ENCODE measurements around the gene NOC2L.

The NOC2L gene

DNA sequence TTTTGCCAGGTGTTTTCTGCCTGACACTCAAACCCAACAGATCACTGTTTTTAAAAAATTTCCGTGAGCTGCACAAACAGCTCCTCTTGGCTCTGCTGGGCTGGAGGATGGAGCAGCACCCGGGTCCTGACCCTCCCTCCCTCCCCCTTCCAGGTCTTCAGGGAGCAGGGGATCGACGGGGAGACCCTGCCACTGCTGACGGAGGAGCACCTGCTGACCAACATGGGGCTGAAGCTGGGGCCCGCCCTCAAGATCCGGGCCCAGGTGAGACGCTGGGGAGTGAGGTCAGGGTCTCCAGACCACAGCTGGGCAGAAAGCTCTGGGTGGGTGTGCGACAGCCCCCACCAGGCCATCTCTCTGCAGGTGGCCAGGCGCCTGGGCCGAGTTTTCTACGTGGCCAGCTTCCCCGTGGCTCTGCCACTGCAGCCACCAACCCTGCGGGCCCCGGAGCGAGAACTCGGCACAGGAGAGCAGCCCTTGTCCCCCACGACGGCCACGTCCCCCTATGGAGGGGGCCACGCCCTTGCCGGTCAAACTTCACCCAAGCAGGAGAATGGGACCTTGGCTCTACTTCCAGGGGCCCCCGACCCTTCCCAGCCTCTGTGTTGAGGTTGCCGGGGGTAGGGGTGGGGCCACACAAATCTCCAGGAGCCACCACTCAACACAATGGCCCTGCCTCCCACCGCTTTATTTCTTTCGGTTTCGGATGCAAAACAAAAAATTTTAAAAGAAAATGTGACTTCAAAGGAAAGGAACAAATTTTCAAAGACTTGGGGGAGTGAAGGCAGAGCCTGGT is 15.3 kb downstream of the NOC2L start:
- in situ Hi-C loops (cut with MboI; ENCODE audit: low sequenced_read_pairs), result no loop called here

DNA sequence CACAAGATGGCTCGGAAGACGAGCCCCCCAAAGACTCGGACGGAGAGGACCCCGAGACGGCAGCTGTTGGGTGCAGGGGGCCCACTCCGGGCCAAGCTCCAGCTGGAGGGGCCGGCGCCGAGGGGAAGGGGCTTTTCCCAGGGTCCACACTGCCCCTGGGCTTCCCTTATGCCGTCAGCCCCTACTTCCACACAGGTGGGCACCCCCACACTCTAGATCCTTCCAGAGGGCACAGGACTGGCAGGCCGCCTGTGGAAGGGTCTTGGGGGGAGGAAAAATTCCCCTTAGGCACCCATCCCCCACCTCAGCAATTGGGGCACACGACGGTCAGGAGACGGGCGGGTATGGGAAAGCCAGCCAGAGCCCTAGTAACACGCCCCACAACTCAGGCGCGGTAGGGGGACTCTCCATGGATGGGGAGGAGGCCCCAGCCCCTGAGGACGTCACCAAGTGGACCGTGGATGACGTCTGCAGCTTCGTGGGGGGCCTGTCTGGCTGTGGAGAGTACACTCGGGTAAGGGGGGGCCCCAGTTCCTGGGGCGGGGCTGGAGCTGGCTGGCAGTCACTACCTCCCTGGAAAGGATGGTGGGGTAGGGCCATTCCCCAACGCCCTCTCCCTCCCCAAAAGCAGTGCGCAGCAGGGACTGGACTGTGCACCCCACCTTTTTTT is 16.1 kb downstream of the NOC2L start:
- in situ Hi-C loops (cut with MboI; ENCODE audit: low sequenced_read_pairs), result no loop called here

DNA sequence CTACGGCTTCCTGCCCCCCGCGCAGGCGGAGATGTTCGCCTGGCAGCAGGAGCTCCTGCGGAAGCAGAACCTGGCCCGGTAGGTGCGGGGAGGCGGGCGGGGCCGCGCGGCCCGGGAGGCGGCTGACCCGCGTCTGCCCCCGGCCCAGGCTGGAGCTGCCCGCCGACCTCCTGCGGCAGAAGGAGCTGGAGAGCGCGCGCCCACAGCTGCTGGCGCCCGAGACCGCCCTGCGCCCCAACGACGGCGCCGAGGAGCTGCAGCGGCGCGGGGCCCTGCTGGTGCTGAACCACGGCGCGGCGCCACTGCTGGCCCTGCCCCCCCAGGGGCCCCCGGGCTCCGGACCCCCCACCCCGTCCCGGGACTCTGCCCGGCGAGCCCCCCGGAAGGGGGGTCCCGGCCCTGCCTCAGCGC is 16.6 kb downstream of the NOC2L start:
- in situ Hi-C loops (cut with MboI; ENCODE audit: low sequenced_read_pairs), result no loop called here

DNA sequence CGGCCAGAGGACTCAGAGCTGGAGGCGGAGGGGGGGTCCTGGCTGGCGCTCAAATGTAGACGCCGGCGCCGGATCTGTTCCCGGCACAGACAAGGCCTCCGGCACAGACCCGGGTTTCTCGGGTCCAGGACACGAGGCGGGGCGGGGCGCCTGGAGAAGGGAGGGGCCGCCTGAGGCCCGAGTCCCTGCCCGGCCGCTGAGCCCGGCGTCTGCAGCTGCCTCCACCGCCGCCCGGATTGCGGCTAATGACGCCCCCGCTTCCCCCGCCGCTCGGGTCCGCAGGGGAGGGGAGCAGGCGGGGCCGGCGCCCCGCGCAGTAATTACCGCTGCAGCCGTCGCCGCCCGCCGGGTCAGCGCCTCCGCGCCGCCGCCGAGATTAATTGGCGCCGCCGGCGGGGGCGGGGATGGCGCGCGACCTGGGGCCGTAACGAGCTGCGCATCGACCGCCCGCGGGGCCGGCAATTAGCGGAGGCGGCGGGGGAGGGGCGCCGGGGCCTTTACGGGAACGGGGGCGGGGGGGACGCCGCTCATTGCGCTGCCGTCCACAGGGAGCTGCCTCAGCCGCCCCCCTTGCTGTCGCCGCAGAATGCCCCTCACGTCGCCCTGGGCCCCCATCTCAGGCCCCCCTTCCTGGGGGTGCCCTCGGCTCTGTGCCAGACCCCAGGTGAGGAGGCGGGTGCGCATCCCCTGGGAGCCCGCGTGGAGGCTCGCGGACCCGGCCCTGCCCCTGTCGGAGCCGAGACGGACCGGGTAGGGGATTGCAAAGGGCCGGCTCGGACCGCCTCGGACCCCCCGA is 17.3 kb downstream of the NOC2L start:
- in situ Hi-C loops (cut with MboI; ENCODE audit: low sequenced_read_pairs), result no loop called here

DNA sequence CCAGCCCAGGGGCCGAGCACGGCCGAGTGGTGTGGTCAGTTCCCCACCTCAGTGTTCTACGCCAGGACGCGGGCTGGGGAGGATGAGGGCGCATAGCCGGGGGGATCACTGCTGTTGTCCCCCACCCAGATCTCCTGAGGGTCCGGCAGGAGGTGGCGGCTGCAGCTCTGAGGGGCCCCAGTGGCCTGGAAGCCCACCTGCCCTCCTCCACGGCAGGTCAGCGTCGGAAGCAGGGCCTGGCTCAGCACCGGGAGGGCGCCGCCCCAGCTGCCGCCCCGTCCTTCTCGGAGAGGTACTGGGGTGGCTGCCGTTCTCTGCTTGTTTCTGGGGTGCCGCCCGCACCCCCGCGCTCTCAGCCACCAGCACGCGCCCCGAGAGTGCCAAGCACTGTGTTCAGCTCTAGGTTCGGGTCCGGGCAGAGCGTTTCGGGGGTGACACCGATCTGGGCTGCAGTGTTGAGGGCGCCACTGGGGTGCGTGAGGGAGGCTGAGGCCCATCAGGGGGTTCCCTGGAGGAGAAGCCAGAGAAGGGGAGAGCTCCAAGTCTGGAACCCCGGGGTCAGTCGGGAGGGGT is 18.0 kb downstream of the NOC2L start:
- in situ Hi-C loops (cut with MboI; ENCODE audit: low sequenced_read_pairs), result no loop called here

DNA sequence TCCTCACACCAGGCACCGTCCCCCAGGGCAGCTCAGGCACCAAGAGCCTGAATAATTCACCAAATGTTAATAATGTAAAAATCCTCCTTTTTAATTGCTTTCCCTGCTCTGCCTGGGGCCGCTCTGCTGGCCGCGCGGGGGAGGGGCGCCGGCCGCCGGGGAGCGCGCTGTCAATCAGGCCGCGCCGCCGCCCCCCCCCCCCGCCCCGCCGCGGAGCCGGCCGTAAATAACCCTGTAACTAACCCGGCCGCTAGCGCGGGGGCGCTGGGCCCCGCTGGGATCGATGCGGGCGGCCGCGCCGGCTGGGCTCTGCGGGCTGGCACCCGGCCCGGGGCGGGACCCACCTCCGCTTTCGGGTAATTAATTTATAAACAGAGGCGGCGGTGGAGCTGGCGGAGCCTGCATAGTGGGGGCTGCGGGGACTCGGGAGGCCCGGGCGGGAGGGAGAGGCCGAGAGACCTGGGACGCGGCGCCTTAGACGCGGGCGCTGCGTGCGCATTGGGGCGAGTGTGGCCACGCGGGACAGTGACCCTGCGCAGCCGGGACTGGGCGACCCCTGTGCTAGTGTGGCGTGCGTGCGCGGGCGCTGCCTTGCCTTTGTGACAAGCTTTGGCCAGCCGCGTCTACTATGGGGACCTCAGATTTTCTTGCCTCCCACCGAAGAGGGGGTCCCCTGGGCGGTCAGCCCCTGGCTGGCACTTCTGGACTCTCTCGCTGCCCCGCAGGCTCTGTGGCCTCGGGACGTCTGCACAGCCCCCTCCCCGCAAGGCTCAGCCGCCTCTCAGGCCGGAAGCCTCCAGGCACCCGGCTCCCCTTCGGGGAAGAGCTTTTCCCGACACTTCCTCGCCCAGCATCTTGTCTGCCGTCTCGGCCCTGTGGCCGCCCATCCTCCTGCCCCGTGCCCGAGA is 18.7 kb downstream of the NOC2L start:
- in situ Hi-C loops (cut with MboI; ENCODE audit: low sequenced_read_pairs), result no loop called here

DNA sequence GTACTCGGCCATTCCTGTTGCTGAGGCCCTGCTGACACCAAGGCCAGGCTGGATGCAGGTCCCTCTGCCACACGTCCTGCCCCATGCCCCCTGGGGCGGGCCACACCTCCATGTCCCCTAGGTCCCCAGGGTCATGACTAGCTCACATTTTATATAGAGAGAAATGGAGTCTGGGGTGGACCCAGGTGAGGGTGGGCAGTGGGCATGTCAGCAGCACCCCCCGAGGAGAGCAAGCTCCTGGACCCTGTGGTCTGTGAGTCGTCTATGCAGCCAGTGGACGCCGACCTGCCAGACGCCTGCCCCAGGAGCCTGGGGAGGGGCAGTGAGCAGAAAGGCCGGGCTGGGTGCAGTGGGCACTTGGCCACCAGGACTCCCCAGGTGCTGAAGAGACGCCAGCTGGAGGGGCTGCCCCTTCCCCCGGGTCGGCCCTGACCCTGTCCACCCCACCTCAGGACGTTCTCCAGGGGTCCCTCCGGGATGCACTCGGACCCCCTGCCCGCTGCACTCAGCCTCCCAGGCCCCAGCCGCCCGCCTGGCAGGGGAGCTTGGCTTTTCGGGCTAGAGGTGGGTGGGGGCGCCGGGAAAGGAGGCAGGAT is 19.4 kb downstream of the NOC2L start:
- in situ Hi-C loops (cut with MboI; ENCODE audit: low sequenced_read_pairs), result no loop called here

DNA sequence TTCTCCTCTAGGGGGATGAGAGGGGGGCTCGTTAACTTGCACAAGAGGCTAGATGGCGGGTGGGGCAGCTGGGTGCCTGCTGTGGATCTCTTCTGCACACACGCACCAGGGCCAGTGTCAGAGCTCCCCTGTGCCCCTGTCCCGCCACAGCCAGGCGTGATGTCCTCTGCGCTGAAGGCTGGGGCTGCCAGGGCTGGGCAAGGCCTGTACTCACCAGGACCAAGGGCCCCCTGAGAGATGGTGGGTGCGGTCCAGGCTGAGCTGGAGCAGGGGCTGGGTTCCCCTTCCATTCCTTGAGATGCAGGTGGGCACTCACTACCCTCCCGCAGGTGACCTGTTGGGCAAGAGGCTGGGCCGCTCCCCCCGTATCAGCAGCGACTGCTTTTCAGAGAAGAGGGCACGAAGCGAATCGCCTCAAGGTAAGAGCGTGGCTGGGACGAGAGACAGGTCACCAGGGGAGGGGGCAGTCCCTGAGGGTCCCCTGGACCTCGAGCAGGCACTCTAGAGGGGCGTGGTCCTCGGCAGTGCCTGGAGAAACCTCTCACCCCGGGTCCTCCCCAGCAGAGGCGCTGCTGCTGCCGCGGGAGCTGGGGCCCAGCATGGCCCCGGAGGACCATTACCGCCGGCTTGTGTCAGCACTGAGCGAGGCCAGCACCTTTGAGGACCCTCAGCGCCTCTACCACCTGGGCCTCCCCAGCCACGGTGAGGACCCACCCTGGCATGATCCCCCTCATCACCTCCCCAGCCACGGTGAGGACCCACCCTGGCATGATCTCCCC is 20.2 kb downstream of the NOC2L start:
- in situ Hi-C loops (cut with MboI; ENCODE audit: low sequenced_read_pairs), result no loop called here

DNA sequence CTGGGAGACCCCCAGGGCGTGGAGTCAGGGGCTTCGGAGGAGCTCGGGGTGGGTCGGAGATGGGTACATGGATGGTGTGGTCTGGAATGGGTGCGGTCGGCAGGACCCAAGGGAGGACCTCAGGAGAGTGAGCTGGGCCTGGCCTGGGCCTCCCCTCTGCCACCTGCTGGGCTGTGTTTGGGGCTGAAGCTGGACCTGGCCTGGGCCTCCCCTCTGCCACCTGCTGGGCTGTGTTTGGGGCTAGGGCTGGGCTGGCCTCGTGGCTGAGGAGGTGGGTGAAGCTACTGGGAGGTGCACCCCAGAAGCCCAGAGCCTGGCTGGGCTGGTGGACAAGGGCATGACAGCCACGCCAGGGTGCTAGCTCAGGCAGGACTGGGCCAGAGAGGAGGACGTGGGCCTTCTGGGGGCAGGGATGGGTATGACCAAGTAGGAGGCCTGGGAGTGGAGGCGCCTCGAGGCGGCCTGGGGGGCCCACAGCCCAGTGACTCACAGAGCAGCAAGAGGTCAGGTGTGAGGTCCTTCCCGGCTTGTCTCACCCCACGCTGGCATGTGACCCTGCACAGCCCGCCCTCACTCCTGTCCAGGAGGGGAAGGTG is 20.9 kb downstream of the NOC2L start:
- in situ Hi-C loops (cut with MboI; ENCODE audit: low sequenced_read_pairs), result no loop called here

DNA sequence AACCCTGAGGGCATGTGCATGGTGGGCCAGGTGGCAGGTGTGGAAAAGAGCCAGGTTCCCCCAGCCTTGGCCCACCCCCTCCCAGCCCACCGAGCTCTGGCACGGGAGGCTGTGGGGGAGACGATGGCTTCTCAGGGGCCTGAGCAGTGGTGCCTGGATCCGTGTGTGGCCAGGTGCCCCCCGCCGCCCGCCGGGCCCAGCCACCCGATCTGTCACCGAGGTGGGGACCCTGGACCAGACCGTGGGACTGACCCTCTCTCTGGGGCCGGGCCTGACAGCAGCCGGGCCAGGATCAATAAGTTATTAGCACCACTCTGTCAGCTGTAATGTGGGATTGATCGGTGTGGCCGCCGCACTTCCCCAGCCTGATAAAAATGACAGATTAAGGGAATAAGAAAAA is 21.5 kb downstream of the NOC2L start:
- in situ Hi-C loops (cut with MboI; ENCODE audit: low sequenced_read_pairs), result no loop called here

DNA sequence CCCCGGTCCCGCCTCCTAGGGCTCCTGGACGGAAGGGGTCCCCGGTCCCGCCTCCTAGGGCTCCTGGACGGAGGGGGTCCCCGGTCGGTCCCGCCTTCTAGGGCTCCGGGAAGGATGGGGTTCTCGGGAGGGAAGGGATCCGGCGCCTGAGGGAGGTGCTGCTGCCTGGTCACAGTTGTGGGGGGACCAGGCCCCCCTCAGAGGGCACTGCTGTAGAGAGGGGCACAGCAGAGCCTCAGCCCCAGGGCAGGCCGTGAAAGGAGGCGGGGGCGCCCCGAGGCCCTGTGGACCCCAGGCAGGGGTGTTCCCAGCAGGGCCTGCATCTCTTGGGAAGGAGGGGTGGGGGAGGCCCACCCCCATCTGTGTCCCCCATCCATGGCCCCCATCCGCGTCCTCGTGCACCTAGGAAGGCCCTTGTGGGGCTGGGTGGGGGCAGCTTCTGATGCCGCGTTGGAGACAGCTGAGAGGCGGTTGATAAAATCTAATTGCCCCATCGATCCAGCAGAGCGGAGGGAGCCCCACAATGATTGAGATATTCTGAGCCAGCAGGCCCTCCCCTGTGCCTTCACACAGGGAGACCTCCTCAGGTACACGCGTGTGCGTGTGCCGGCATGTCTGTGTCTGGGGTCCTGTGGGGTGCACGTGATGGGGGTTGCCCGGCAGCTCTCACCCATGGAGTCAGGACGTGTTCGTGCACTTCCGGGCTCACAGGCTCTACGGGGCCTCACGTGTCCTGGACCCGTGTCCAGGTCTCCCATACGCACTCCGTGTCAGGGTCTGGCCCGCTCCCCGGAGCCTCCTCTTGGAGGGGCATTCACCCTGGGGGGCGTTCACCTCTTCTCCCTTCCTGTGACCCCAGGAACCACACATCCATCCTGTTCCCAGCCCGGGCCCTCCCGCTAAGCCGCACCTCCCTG is 22.4 kb downstream of the NOC2L start:
- in situ Hi-C loops (cut with MboI; ENCODE audit: low sequenced_read_pairs), result no loop called here

DNA sequence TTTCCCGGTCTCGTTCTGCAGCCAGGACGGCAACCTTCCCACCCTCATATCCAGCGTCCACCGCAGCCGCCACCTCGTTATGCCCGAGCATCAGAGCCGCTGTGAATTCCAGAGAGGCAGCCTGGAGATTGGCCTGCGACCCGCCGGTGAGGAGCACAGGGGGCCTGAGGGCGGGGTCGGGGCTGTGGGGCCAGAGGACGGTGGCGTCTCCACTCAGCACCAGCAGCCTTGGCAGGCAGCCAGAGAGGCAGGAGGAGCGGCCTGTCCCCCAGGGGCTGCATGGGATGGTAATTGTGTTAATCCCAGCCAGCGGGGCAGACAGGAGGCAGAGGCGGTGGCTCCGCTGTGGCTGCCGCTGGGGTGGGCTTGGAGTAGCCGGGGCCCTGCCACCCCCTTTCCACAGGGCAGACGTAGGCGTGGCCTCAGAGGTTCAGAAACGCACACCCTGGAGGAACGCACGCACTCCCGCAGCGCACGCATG is 23.3 kb downstream of the NOC2L start:
- in situ Hi-C loops (cut with MboI; ENCODE audit: low sequenced_read_pairs), result no loop called here

DNA sequence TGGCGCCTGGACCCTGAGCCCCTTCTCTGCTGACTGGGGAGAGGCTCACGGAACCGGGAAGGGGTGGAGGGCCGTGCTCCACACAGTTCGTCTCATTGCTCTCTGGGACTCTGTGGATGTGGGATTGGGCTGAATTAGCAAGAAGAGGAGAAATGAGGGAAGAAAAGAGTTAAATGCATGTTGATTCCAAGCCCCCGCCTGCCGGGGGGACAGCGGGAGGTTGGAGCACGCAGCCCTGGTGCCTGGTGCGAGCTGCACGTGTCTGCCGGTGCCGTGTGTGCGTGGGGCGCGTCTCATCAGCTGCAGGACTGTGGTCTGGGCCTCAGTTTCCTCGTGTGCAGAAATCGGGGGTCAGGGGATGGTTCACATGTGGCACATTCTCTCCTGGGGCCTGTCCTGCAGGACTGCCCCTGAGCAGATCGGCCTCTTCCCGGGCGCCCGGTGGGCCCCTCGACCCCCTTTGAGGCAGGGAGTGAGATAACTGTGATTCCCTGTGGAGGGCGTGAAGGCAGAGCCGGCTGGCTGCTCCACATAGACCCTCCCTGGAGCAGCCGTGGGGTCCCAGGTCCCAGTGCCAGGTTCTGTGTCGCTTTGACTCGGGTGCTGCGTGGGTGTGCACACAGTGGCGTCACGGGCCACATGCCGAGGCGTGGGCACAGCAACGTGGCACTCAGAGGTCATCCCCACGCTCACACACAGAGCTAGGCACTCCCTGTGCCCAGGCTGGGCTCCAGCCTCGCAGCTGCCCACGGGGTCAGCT is 23.9 kb downstream of the NOC2L start:
- in situ Hi-C loops (cut with MboI; ENCODE audit: low sequenced_read_pairs), result no loop called here

DNA sequence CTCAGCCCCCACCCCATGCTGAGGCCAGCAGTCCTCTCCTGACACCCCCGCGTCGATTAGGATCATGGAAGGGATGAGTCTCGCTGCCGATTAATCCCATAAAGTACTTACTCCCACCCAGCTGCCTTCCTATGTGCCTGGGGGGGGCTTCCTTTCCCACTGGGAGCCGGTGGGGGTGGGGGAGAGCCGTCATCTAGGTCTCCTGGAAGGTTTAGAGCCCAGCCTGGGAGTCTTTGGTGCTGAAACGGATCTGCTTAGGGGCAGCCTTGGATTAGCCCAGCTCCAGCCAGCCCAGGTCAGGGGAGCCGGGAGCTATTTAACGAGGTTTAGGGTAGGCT is 25.5 kb downstream of the NOC2L start:
- in situ Hi-C loops (cut with MboI; ENCODE audit: low sequenced_read_pairs), result no loop called here

DNA sequence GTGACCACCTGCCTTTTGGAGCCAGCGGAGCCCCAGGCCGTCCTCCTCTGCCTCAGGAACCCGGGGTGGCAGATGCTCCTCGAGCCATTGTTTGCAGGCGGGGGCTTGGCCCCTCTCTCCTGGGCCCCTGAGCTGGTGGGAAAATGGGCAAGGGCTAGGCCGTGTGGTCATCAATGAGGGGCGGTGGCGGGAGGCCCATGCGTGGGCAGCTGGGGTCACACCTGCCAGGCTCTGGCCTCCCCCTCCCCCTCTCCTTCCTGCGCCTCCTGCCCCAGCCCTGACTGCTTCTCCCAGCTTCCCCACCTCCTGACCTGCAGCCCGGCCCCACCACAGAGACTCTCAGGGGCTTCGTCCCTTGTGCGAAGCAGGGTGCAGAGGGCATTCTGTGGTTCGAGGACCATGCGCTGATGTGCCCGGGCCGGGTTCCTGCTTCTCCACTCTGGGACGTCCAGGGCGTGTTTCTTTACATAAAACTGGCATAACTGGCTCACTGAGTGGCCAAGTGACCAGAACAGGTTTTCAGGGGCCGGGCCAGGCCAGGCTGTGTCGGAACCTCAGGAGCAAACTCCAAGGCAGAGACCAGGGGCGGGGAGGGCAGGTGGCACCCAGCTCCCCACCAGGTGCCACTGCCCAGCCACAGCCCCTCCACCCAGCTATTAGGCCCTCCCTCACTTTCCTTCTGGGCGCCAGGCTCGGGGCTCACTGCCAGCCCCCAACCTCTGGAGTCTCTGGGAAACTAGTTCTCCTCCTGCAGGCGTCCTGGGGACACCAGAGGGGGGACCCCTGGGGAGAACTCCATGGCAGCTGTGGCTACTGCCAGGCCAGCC is 26.1 kb downstream of the NOC2L start:
- in situ Hi-C loops (cut with MboI; ENCODE audit: low sequenced_read_pairs), result no loop called here

DNA sequence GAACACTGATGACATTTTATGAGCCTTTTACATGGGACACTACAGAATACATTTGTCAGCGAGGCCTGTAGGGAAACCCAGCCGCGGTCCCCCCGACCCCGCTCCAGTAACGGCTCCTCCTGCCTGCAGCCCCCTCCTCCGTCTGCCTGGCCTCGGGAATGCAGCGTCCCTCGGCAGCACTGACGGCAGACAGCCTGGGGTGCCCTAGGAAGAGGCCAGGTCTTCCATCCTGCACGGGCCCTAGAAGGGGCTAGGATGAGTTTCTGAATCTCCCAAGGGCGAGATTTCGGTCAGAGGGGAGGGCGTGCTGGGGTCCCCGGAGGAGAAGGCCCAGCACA is 26.9 kb downstream of the NOC2L start:
- in situ Hi-C loops (cut with MboI; ENCODE audit: low sequenced_read_pairs), result no loop called here

All from HL-60/S4 (cell line).